LoVo (cell line): ENCODE measurements around the gene IL1RAPL1.

Source experiments
- DNase-seq: peaks from one replicate; pipeline ENCODE4 v3.0.0-alpha.2; 2016; ENCODE audit warnings: low spot score

The IL1RAPL1 gene

DNA sequence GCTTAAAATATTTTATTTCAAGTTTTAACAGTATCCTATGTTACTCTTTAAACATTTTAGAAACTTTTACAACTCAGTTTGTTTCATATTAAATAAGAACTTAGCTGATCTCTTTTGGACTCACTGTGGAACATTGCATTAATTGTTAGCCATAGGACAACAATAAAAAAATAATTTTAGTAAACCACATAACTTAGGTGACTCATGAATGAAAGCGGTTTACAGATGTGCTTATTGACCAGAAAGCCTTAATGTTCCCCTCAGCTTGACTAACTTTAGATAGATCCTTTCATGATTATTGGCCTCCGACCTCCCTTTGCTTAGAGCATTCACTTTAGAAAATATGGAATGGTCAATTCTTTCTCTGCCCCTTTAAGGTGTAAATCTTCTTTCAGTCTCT is 844.6 kb downstream of the IL1RAPL1 start:
- DNase-seq = no peak

DNA sequence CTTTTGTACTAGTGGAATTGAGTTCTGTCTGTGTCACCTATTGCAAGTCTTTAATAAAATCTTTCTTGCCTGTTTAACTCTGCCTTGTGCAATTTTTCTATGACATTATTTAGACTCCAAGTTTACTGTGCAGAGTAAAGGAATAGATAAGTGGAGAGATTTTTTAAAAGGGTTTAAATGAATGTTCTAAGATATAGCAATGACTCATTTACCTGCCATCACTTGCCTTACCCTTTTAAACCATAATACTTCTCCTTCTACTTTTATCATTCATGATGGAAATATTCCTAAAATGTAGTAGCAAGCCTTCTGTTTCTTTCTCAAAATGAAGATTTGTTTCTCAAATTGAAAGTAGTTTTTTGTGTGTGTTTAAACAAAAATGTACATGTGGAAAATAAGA is 845.3 kb downstream of the IL1RAPL1 start:
- DNase-seq = no peak

DNA sequence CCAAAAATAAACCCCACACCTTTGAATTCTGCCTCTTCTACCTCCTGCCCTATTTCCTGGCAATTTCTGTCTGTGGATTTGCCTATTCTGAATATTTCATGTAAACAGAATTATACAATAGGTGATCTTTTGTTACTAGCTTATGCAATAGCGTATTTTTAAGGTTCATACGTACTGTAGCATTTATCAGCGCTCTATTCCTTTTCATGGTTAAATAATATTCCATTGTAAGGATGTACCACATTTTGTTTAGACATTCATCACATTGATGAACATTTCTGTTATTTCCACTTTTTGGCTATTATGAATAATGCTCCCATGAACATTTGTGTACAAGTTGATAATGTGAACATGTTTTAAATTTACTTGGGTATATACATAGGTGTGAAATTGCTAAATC is 847.7 kb downstream of the IL1RAPL1 start:
- no peak for DNase-seq

DNA sequence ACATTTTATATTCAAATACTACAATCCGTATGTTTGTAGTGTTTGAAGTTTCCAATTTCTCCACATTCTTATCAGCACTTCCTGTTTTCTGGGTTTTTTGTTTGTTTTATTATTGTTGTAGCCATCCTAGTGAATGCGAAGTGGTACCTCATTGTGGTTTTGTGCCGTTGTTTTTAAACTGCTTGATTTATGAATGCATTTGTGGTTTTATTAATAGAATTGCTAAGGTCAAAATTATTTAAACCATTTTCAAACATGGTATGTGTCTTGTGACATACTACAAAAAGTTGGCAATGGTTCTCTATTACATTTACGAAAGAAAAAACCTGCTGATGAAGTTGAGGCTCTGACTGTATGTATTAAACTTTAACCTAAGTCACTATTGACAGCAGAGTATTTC is 848.1 kb downstream of the IL1RAPL1 start:
- DNase-seq = no peak

DNA sequence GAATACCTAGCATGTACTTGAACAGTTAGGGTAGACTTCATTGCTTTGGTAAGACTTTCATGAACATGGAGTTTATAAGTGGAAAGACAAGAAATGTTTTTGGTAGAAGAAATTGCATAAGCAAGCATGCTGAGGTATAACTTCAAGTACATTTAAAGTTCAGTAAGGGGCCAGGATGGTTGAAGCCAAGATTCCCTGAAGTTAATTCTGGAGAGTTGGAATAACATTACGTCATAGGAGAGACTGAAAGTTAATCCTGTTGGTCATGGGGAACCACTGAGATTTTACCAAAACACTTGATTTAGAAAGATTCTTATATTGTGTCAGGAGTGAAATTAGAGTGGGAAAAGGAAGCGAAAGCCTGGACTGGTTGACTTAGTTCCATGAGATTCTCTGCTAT is 860.6 kb downstream of the IL1RAPL1 start:
- no peak for DNase-seq

DNA sequence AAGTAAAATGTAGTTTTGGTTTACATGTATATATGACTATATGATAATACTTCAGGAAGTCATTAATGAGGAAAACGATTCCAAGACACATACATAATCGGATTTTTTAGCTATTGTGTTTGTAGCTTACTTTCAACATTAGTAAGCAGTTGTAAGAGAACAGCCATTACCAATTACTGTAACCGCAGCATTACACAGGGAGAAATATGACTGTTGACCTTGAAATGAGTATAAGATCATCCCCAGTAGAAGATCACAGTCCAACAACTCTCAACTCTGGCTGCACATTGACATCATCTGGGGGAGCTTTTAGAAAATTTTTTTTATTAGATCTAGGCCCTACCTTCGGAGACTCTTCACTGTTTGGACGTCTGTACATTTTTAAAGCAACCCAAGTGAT is 866.1 kb downstream of the IL1RAPL1 start:
- DNase-seq = no peak

DNA sequence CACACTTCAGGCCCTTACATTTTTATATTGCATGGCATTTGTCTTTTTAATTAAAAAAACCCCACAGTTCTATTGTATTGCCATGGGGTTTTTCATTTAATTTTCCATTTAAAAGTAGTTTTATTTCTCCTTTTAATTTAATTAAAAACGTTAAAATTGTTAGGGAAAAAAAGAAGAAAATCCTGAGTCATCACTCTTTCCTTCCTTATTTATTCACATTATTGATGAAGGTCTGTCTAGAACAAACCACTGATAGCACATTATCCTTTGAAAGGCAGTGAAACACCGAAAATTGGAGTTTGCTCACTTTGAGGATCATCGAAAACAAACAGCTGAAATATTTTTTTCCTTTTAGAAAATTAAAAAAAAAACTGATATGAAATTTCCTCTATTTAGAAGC is 868.5 kb downstream of the IL1RAPL1 start:
- DNase-seq = no peak

DNA sequence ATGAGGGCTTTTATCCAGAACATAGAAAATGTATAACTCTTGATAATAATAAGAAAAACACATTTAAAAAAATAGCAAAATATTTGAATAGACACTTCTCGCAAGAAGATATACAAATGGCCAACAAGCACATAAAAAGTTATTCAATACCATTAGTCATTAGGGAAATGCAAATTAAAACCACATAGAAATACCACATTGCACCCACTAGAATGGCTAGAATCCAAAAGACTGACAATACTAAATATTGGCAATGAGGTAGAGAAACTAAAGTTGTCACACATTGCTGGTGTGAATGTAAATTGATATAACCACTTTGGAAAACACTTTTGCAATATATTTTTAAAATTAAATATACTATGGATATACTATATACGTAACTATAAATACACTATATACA is 873.8 kb downstream of the IL1RAPL1 start:
- no peak for DNase-seq

DNA sequence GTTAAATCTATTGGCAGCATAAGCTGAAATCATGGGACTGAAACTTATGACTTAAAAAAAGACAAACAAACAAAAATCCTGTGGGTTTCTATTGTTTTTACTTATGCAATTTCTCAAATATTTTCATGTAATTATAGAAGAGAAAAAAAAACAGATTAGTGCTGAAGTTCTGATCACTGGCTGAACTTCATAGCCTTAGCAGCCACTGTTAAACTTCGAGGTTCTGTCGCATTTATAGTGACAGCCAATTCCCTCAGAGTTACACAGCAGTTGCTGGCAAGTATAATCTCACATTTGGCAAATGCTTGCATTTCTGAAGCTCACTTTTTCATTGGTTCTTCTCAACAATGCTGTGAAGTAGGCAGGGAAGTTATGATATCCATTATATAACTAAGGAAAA is 879.2 kb downstream of the IL1RAPL1 start:
- DNase-seq = no peak

DNA sequence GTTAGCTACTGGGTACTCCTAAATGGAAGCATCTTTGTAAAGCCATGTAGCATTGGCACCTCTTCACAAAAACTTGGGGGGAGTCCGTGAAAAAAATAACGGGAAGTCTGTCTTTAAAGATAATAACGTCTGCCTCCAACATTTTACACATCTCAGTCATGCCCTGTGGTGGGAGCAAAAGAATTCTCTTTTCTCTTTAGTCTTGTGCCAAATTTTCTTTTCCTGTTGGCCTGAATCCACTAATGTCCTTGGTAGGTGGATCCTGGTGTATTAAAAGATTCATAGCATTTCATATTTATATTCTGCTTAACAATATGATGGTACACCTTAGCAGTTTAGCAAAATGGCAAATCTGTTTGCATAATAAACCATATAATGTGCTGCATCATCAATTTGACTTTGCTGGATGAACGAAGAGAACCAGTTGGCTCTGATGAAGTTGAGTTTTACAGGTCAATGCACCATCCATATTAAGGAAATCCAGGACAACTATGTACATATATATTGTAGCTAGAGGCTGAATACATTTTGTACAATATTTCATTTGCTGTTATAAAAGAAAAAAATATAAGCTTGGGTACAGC is 881.8 kb downstream of the IL1RAPL1 start:
- DNase-seq = no peak

DNA sequence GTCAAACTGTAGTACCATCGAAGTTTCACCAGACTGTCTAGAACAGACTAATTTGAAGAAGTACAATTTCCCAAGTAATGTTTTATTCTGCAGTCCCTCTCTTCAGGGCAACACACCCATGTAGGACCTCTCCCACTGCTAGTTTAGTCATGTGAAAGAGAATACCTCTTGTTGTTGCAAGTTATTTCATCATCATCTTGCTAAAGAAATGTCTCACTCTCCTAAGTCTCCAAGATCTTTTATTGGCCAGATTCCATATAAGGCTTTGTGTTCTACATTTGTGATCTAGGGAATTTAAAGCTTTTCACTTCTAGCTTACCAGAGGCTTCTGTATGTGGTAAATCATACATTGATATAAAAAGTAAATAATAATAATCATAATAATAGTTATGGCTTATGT is 882.8 kb downstream of the IL1RAPL1 start:
- peak; percentile 38 for DNase-seq

DNA sequence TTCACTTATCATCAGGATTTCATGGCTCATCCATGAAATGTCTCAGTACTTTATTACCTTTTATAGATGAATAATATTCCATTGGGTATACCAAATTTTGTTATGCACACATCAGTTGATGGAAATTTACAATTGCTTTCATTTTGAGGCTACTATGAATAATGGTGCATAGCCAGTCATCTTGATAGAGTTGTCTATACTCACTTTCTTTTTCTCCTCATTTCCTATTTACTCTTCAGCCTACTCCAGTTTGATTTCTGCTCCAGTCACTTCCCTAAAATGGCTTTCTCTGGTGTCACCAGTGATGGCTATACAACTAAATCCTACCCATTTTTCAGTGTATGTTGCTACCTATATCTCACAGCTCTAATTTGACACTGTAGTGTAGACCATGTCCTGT is 884.6 kb downstream of the IL1RAPL1 start:
- DNase-seq = no peak

DNA sequence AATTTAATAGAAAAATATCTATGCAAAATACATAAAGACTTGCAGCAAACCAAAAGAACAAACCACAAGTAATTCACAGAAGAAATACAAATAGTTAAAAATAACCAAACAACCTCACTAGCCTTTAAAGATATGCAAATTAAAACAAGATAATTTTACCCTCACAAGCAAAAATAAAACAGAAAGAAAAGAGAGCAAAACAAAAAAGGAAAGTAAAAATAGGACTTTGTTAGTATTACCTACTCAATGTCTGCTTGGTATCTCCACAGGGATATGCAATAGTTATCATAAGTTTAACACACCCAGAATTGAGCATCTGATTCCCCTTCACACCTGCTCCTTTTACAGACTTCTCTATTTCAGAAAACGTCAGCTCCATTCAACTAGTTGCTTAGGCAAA is 890.6 kb downstream of the IL1RAPL1 start:
- no peak for DNase-seq

DNA sequence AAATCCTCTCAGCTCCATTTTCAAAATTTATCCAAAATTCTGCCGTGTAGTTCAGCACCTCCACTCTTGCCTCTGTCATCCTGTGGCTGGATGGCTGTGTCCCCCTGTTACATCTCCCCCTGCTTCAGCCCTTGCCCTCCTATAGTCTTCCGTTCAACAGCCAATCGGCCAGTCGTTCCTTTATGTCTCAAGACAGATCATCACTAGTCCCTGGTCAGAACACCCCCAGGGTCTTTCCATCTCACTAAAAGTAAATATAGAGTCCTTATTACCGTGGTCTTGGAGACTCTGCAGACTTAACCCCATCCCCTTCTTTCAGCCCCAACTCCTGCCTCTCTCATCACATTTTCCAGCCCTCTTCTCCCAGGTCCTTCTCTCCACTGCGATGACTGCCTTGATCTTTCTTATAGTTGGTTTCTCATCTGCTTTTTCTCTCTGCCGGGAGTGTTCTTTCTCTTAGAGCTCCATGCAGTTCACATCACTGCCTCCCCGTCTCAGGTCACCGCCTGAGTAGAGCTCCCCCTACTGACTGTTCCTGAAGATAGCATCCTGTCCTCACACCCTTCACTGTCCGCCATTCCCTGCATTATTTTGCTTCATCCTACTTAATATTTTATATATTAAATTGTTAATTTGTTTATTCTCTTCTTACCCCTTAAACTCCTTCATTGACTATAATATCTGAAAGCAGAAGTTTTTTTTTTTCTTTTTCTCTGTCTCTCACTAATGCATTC is 891.3 kb downstream of the IL1RAPL1 start:
- DNase-seq = peak; percentile 11

DNA sequence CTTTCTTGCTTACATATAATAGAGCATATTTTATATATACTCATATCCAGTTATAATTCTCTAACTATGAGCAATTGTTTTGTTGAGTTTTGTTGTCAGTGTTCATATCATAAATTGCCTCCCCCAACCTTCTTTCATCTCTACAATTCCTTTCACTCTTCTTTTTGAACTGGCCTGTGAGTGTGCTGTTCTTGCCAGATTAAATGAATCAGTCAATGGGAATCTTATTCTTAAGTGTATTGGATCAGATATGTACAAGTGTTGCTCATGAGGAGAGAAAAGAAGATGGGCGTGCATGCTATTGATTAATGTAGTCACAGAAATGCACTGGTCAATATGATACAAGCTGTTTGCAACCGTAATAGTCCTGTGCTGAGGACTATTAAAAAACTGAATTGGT is 900.0 kb downstream of the IL1RAPL1 start:
- DNase-seq = no peak

DNA sequence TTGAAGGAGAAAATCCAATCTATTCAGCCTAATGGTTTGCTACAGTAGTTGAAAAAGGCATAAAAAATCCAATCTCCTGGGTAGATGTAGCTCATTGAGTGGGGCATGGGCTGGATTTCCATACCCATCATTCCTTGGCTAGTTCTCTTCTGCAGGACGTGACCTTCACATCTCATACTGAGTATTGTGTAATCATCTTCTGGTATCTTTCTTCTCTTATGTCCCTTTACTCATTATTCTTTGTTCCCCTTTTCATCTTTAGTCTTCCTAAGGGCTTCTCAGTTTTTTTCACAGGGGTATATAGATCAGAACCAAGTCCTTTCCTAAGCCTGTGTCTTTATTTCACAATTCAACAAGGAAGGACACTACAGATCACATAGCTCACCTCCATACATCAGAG is 900.5 kb downstream of the IL1RAPL1 start:
- no peak for DNase-seq

DNA sequence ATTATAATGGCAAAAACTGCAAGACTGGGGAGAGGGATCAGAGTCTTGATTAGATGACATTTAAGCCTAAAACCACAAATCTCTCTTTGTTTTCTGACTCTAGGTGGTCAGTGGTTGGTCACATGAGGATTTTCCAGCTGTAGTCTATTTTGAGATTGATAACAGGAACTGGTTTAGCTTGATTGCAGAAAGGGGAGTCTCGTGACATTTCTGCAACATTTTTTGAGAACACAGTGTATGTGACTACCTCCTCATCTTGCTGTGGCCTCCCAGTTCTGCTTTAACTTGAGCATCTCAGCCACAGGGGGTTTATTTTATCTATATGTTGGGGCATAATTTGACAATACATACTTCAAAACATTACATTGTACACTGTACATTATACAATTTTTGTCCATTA is 901.7 kb downstream of the IL1RAPL1 start:
- DNase-seq = no peak

DNA sequence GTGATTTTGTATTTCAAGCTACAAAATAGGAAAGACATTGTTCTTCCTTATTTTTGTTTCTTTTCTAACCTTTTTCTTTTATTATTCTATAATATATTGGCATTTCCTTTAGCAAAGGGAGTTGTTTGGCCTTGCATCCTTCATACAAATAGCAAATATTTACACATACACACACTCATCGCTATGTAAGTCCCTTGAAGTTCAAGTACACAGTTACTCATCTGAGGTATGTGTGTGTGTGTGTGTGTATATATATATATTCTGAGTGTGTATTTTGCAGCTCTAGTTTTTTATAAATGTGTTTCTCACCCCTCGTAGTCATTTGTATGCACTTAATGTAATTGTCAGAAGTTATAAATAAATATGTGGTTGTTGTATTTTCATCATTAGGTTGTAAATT is 903.4 kb downstream of the IL1RAPL1 start:
- no peak for DNase-seq

DNA sequence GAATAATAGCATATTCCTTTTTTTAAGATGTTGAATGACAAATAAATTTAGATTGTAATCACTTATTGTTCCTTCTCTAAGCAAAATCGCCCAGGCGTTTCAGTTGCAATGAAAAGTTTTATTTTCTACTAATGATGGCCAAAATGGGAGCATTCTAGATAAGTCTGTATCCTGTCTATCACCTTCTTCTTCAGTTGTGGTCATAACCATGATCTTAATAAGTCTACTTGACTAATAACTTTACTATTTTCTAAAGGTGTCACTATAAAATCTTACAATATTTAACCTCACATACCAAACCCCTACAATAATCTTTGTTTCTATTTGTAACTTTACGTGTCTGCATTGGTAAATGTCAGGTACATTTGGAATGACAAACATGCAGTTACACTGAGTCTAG is 904.4 kb downstream of the IL1RAPL1 start:
- DNase-seq = no peak

DNA sequence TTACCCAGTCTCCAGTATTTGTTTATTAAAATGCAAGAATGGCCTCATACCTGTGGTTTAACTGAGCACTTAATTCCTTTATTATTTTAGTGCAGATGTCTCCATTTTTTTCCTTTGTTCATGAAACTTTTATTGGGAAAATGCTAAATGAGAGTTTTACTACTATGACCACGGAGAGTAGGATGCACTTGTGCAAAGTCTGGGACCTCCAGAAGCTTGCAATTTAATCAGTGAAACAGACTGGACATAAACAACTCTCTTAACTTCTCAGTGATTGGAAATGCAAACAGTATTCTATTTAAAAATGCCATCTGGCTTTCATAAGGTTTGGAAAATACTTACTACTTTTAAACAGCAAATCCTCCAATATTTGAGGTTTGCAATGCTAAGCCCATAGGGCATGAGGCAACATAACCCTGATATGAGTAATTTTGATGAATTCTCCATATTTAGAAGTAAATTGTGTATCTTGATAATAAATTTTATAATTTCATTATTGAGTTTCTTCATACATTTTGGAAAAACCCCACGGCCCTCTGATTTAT is 909.5 kb downstream of the IL1RAPL1 start:
- DNase-seq = no peak

DNA sequence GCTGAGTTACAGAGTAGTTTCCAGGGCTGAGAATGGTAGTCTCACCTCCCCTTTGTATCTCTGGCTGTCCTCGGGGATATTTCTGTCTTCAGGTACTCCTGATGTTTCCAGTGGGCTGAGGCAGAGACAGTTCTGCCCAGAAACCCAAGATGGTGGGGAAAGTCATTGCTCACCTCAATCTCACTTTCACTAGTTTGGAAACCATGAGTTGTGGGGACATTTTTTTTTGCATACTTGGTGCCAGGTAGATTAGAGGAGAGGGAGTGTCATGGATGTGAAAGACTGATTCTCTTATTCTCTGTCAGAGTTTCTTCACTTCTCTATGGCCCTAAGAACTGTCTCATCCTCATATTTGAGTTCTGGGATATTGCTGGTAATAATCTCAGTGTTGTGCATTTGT is 919.5 kb downstream of the IL1RAPL1 start:
- DNase-seq = no peak

DNA sequence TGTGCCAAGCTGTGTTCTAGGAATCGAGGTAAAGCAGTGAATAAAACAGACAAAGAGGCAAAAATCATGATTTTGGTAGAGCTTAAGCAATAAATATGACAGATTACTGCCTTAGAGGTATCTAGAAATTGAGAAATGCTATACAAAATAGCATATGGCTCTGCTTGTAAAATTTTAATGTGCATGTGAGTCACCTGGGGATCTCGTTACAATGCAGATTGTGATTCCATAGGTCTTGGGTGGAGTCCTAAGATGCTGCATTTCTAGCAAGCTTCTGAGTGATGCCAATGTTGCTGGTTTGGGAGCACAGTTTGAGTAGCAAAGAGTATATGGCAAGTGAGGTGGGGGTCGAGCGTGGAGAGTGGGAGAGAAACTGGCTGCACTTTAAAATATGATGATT is 930.9 kb downstream of the IL1RAPL1 start:
- DNase-seq = no peak

DNA sequence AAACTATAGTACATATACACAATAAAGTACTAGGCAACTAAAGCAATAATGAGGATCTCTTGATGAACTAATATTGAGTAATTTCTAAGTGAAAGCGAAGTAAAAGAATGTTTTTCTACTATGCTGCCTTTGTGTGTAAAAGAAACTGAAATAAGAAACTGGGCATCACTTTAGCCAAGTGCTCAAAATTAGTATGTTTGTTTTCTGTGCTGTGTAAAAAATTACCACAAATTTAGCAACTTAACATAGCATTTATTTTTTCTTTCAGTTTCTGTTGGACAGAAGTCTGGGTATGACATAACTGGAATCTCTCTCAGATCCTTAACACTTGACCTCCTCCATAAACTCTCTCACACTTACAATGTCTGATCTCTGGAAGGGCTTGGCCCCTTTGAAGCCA is 941.0 kb downstream of the IL1RAPL1 start:
- no peak for DNase-seq

DNA sequence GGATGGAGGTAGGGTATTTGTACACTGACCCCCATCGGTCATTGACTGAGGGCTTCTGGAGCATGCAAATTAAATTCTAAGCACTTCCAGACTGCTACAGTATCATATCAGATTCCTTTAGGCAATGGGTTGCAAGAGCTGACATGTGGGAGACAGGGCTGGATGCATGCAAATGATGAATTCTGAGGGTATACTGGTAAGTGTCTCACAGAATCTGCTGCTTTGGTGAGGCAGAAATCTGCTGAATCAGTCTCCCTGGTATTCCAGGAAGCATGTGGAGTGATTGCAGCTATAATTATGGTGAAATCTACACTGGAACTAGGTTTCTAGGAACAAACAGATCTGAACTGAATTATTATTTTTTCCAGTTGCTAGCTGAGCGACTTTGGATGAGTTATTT is 943.3 kb downstream of the IL1RAPL1 start:
- no peak for DNase-seq
